Activated CD8-positive, alpha-beta memory T cell treated with anti-CD3 and anti-CD28 coated beads, Interleukin-2, amount 50 U/mL, for 24 hours (primary cell): ENCODE measurements around the gene NR1H4.
"Not testable (repeated sequence)": the region's sequence is repeated elsewhere in the genome, so short reads cannot be mapped to it uniquely, and the experiment has no call there.

Experiments used
- DNase-seq: peaks from one replicate; pipeline ENCODE4 v3.0.0-alpha.2; 2020; ENCODE audit errors: extremely low read depth

NR1H4 gene

DNA sequence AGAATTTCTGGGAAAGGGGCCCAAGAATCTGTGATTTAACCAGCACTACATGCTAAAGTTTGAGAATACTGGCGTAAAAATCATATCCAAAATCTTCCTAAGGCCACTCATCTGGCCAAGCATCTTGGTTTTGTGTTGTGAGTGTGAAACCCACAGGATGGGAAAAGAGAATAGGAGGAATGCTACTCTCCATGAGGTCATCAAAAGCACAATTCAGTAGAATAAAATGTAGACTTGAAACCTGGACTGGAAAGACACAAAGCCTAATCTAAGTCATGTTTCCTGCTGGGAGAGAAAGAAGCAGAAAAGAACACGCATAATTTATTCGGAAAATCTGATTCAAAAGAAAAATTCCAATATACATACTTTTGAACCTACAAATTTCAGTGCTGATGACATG, 42.3 kb downstream of the NR1H4 start:
- DNase-seq: no peak

DNA sequence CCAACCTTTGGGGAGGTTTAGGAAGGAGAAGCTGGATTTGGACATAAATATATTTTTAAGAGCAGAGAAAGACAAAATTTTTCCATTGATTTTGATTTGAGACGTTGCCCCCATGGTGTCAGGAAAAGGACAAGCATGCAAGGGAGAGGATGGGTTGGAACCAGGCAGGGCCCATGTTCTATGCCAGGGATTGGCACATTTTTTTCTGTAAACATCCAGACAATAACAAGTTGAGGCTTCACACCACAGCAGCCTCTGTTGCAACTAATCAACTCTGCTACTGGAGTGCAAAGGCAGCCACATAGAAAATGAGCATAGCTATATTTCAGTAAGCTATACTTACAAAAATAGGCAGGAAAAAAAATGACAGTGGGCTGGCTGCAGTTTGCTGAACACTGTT, 44.7 kb downstream of the NR1H4 start:
- DNase-seq: no peak

DNA sequence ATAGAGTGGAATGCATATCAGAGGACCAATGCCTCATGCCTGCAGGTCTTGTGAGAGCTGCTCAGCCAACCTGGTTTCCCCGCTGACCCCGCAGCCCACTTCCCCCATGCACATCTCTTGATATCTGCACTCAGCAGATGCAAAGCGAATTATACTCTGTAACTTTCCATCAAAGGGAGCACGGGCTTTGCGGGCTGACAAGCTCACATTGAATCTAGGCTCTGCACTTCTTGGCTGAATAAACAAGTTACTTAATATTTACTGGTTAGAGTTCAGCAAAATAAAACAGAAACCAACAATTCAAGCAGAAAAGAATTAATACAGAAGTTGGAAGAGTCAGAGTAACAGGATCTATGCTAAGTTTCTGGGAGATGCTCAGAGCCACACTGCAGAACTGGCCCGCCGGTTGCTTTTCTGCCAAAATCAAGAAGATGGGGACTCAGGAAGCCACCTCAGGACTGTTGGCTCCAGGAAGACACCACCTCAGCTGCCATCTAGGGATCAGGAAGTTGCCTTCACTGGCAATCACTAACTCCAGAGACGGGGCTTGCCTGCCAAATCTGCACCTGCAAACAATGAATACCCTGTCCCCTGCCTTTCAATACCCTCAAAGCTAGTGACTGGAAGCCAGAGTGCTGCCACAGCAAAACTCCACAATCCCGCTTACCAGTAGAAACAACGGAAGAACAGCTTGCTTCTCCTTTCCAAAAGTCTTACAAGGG, 46.5 kb downstream of the NR1H4 start:
- DNase-seq: no peak

DNA sequence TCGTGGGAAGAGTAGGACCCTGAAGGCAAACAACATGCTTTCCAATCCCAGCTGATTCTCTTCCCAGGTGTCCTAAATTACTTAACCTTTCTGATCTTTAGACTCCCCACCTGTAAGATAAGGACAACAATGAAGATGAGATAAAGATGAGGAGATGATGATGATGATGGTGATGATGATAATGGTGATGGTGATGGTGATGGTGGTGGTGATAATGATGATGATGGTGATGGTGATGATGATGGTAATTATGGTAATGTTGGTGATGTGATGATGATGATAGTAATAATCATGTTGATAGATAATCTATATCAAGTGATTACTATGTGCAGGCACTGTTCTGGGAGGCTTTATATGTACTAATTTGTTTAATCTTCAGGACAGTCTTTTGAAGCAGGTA, 48.3 kb downstream of the NR1H4 start:
- DNase-seq: no peak

DNA sequence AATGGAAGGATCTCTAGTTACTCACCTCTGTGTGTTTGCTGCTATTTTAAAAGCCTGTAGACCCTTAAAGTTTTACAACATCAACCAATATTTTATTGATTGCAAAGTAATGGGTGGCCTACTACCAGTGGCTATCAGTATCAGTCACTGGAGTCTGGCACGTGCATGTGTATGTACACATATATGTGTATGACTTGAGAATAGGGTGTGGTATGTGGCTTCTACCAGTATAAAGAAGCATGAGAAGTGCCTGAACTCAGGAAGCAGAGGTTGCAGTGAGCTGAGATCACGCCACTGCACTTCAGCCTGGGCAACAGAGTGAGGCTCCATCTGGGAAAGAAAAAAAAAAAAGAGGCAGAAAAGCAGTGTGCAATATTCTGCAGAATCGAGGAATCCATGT, 54.4 kb downstream of the NR1H4 start:
- DNase-seq: no peak

DNA sequence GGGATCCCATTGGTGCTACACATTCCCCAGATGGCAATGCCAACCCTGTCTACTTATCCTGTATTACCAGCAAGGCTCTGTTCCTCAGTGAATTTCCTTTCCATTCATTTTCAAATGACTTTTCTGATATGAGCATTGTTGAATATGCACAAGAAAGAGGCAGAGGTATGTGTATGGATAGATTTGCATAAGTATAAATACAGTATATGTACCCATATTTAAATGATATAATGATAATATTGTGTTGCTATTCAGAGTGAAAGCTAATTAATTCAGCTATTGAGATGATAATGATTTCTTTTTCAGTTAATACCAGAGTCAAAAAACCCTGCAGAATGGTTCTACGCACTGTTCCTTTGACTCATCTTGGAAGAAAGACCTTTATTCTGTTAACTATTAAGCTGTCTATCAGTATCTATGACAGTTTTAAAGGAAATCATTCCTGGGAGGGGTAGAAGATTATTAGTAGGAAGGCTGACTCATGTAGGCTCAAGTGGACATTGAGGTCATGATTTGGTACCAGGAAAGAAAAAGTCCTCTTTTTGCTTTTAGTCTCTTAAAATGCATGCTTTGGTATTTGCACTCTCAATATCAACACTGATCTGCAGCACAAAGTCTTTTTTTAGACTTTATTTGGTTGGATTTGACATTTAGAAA, 54.9 kb downstream of the NR1H4 start:
- no peak for DNase-seq

DNA sequence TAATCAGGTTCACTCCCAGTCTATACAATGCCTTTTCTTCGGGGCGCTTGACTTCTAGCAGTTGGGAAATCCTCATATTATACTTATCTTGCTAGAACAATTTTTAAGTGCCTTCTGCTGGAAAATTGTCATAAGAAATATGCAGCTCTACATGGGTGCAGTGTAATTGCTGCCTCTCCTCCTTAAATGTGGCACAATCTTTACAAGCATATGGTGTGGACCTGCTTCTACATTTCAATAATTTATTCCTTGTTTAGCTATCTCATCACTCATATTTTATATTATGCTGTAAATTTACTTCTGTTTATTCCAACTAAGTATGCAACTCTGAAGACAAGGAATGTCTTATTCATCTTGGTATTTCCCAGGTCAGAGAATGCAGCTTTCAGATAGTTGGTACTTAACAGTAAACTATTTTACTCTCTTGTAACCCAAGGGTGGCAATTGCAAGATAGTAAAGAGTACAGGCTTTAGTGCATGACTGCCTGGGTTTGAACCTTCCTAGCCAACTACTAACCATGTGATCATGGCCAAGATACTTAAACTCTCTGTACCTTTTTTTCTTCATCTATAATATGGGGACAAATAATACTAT, 56.2 kb downstream of the NR1H4 start:
- no peak for DNase-seq

DNA sequence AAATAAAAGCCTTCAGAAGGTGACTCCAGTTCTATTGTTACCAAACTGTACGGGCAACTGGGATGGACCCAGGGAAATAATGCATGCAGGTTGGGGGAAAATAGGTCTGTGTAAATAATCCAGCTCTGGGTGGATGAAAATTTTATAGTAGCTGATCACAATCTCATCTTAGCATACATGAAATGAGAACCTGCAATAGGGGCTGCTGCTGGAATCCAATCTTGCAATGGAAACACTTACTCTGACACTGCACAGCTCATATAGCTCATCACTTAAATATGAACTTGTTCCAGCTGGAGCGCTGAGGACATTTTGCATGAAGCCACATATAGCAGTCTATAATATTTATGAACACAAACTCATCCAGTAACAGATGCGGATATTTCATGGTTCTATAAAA, 59.7 kb downstream of the NR1H4 start:
- DNase-seq: no peak

DNA sequence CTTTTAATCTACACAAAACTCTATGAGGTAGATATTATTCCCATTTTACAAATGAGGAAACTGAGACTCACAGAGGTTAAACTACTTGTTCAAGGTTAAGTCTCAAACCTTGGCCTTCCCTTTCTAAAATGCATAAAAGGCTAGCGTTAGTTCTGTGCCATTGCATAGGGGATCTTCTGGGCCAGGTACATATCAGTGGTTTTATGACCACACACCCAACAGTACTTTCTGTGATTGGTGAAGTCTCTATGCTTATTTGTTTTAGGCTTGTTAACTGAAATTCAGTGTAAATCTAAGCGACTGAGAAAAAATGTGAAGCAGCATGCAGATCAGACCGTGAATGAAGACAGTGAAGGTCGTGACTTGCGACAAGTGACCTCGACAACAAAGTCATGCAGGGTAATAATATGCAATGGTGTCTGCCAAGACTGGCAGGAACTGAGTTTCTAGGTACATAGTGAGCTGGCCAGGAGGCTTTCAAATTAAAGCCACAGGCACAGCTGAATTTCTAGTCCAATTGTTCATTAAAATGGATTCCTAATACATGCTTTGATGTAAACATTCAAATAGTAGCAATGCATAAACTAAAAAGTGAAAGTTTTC, 61.1 kb downstream of the NR1H4 start:
- DNase-seq: no peak

DNA sequence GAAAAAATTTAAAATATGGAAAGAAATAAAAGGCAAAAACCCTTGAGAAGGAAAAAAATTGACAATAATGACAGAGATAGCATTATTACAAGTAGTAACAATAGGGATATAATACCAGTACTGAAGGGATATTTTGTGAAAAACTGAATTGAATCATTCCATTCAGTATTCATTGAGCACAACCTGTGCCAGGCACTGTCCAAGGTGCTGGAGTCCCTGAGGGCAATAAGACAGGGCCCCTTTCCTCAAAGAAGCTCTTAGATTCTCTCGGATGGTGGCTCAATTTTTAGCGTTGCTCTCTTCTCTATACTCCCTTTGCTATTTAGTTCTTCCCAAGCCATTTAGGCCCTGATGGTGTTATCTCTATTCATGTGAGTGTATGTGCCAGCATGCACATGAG, 65.5 kb downstream of the NR1H4 start:
- DNase-seq: no peak

DNA sequence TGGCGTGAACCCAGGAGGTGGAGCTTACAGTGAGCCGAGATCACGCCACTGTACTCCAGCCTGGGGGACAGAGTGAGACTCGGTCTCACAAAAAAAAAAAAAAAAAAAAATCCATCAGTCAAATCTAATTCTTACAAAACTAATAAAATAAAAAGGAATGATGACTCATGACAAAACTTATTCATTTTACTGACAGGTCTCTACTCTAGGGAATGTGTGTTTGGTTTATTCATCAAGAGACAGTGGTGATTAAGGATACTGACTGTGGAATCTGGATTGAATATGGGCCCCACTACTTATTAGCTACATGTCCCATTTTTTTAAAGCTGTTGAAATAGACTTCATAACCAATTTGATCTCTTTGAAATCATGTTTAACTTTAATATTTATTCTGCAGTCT, 70.5 kb downstream of the NR1H4 start:
- no peak for DNase-seq

DNA sequence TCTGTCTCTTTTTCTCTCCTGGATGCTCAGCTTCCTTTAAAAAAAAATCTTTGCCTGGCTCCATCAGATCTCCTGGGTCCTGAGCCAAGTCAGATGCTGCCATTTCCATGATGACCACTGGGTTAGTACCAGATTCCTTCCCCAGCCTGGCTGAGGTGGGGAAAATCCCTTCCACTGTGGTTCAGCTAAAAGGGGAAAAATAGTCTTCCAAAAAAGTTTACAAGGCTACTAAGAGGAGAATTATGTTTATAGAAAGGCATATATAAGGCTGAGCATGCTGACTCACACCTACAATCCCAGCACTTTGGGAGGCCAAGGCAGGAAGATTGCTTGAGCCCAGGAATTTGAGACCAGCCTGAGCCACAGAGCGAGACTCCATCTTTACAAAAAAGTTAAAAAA, 71.4 kb downstream of the NR1H4 start:
- no peak for DNase-seq

DNA sequence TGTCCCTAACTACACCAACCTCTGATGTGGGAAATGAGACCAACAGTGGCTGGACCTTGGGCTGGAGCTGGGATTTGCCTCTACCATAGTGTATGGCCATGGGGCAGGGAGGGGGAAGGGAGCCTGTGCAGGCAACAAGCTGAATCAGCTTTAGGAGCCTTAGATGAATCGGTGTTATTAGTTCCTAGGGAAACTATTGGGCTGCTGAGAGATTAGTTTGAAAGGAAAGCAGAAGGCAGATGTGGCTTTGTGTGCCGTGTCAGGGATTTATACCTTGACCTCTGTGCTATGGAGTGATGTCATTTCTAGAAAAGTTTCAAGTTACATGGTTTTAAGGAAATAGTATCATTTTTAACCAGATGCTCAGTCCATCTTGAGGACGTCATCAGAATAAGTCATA, 80.3 kb downstream of the NR1H4 start:
- no peak for DNase-seq

DNA sequence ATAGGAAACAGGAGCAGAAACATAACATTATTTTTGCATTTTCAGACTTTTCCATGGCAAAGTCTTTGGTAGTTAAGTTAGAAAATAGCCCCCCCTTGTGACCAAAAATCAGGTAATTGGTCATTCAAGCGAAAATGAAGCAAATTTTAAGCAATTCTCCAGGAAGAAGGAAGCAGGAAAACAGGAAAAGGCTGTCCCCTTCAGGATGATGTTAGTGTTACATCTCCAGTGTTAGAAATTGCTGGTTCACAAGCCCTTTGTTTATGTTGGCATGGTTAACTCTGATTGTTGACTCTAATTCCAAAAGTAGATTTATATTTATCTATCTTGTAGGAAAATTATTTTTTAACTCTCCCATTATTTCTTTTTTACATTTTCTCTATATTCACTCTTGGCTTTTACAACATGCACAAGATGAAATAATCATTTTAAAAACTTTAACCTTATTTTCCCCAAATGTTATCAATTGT, 81.0 kb downstream of the NR1H4 start:
- DNase-seq: no peak

DNA sequence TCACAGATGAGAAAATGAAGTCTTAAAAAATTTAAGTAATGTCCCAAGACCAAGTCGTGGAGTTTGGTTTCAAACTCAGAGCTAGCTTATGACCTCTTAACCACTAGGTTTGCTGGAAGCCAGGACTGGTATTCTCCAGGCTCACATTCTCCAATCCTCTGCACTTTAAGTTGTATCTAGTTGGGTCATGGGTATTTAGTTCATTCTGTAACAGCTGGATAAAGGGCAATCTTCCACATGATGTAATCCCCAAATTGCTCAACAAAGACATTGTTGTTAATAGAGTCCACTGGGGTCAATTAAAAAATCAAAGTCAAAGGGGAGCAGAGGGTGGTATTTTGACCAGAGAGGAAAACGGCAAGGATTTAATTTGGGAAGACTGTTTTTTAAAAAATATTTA, 82.1 kb downstream of the NR1H4 start:
- no peak for DNase-seq

DNA sequence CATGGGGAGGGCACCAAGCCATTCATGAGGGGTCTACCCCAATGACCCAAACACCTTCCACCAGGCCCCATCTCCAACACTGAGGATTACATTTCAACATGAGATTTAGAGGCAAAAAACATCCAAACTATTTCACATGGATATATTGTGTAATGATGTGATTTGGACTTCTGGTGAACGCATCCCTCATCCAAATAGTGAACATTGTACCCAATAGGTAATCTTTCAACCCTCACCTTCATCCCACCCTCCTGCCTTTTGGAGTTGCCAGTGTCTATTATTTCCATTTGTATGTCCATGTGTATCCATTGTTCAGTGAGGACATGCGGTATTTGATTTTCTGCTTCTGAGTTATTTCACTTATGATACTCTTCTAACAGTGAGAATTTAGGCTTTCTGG, 83.7 kb downstream of the NR1H4 start:
- no peak for DNase-seq

DNA sequence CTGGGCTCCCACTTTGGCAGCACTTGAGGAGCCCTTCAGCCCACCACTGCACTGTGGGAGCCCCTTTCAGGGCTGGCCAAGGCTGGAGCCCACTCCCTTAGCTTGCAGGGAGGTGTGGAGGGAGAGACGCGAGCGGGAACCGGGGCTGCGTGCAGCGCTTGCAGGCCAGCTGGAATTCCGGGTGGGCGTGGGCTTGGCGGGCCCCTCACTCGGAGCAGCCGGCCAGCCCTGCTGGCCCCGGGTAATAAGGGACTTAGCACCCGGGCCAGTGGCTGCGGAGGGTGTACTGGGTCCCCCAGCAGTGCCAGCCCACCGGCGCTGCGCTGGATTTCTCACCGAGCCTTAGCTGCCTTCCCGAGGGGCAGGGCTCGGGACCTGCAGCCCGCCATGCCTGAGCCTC, 85.6 kb downstream of the NR1H4 start:
- DNase-seq: not testable (repeated sequence)

DNA sequence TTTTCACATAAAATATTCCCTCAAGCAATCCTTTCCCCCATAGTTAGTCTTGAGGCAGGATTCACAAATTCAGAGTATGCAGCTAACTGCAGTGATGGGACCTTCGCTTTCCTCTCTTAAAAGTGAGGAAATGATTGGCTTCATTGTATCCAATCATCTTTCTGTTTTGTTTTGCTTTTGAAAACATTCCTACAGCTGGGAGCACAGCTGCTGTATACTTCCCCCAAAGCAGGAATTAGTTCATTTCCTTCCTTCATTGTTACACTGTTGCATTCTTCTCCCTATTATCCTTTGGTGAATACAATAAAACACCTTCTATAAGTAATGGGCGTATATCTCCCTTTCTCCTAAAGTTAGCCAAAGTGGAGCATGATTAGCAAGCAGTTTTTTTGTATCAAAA, 90.4 kb downstream of the NR1H4 start:
- no peak for DNase-seq

DNA sequence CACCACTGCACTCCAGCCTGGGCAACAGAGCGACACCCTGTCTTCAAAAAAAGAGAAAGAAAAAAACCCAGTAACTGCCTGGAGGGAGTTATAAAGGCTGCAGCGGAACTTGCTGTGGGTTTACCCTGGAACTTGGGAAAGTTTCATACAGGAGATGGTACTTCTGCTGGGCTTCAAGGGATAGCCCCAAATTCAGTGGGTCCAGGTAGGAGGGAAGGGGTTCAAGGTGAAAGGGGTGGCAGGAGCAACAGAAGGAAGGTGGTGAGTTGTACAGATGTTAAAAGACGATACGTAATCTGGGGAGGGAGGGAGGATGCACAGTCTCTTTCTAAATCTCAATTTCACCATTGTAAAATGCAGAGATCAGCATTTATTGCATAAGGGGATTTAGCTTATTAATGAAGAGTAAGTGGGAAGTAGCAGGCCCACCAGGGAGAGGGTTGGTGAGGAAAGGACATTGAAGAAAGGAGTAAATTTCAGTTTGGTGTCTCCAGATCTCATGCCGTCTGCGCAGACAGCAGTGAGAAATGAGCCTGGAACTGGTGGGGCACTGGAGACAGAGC, 91.3 kb downstream of the NR1H4 start:
- no peak for DNase-seq

DNA sequence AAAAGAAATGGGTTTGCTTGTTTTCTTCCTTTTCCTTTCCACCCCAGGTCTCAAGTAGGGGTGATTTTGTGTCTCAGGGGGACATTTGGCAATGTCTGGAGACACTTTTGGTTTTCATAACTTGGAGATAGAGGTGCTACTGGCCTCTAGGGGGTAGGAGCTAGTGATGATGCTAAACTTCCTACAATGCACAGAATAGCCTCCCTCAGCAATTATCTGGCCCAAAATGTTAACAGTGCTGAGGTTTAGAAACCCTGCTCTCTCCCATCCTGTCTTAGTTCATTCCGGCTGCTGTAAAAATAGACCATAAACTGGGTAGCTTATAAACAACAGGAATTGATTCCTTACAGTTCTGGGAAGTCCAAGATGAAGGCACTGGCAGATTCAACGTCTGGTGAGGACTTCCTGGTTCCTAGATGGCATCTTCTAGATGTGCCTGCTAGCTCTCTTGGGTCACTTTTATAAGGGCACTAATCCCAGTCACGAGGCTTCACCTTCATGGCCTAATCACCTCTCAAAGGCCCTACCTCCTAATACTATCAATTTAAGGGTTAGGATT, 92.4 kb downstream of the NR1H4 start:
- no peak for DNase-seq

DNA sequence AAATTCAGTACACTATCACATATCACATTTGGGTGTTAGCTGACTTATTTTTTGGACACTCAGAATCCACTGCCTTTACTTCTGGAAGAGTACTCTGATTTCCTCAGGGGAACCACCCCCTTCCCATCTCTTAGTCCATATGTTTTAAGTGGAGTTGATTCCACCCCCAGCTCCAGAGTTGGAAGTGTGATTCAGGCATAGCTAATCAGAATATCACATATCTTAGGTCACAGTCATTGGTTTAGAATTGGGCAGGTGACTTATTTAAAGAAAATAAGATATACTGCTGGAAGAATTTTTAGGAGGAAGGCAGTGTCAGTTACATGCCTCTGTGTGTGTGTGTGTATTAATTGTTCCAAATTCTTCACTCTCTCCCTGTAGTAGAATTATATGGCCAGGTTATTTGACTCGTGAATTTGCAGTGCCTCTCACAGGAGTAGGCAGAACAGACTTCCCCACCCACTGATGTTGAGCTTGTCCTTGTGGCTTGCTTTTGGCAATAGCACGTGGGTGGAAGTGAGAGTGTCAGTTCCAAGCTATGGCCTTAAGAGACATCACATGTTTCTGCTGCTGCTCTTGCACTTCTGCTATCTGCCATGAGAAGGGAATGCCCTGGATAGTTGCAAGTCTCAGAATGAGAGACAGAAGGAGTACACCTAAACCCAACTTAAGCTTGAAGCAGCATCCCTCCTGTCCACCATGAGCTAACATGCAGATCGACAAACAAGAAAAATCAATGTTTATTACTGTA, 93.4 kb downstream of the NR1H4 start:
- DNase-seq: no peak

DNA sequence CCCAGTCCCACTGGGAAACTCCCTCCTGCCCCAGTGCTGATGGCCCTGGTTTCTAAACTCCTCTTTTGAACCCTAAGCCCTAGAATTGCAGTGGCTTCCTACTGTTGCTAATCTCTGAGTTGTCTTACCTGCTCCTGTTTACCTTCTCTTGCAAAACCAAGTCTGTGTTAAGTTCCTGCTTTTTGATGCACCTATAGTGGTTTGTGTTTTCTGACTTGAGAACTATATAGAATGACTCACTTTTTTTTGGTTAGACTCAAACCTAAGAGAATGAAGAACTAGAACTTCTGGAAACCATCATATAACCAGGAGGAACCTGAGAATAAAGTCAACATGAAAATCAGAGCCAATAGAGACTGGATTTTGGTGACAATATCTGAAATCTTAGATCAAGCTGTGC, 94.3 kb downstream of the NR1H4 start:
- DNase-seq: no peak
